Activated CD4-positive, CD25-positive, alpha-beta regulatory T cell (primary cell): ENCODE measurements around the gene MYMK.

Experiments
- DNase-seq, 4 experiments: peaks; one replicate each; lab custom pipeline; 2025; lab: John Stamatoyannopoulos, UW

Gene MYMK

DNA sequence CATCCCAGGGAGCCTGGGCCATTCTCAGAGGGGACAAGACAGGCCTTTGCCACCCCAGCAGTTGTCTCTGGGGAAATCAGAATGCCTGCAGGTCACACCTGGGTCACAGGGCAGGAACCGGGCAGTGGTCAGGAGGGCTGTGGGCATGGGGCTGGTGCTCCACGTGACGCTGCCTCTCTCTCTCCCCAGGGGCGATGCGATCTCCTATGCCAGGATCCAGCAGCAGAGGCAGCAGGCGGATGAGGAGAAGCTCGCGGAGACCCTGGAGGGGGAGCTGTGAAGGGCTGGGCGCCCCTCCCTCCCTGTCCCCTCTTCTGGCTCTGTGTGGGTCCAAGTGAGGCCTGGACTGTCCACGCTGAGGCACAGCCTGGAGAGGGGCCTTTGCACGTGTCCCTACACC, 56.4 kb downstream of the MYMK start:
- no peak for DNase-seq

- no peak for DNase-seq
Observed at GRCh38 chr9:133467101-133467500, 57.7 kb downstream of the MYMK start.

DNA sequence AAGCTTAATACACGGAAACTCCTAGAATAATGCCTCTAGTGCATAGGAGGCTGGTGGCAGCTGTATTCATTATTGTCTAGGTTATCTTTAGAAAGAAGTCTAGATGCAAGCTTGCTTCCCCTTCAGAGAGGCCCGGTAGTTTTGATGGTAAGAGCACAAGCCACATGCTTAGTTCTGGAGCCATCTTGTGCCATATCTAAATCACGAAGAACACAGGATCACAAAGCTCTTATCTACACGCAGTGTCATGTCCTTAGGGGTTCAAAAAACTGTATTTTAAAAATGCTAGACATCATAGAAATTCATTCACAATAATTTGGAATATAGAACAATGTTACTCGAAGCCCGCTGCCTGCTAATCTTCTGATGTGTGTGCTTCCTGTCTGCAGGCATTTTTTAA, 58.8 kb downstream of the MYMK start:
- DNase-seq = no peak

GRCh38 chr9:133464638-133465037, 60.1 kb downstream of the MYMK start:
- no peak for DNase-seq
